ENCODE data around the gene PFN1. TPM values are rescaled to one million over a fixed set of nuclear protein-coding genes. Genes with fewer than 3 reads are reported as not detected.
"Not testable (repeated sequence)": the region's sequence is repeated elsewhere in the genome, so short reads cannot be mapped to it uniquely, and the experiment has no call there.

The PFN1 gene
- total RNA-seq, 1 experiment from 2014 or later: 1,459 TPM

GRCh38 chr17:4921320-4921719 is 27.0 kb downstream of the PFN1 start:
- intact Hi-C loops (cut with micrococcal nuclease; ENCODE audit: unreplicated experiment): no loop called here
- Histone ChIP-seq H4K20me1 (ENCODE audit: insufficient read depth) (no peaks in the 10 kb centered on the region), H3F3A (ENCODE audit: insufficient read depth, low read depth) (peaks cover 3% of the 10 kb centered on the region; the same call in 1 of the 2 replicates), H3K4me2 (no peak overlapping the region), H3K4me1 (replicated peaks; ENCODE audit: insufficient read depth) (no peaks in the 10 kb centered on the region), H3K4me3 (no peak overlapping the region), H3K27ac (no peak overlapping the region), H3K36me3 (ENCODE audit: low read depth) (no peaks in the 10 kb centered on the region), H3K27me3 (ENCODE audit: insufficient read depth, low read depth) (no peaks in the 10 kb centered on the region), H3K9me3 (ENCODE audit: insufficient read depth, low read depth) (no peaks in the 10 kb centered on the region), H3K79me2 (ENCODE audit: low read depth) (no peaks in the 10 kb centered on the region), H3K9me2 (ENCODE audit: insufficient read depth) (no peaks in the 10 kb centered on the region), H2AFZ (no peak overlapping the region)
- BruUV-seq (replicated peaks): no TSS peak
- ChIA-PET POLR2A (ENCODE audit: unreplicated experiment) (interaction anchor here (0.7 kb wide), 2 partner anchors 535 to 673 kb away, joined by 3 to 12 read pairs; no protein-coding TSS in a partner anchor), CTCF (interaction anchor here (0.6 kb wide), 1 partner anchor 44 kb away, joined by 4 read pairs; no protein-coding TSS in a partner anchor)
- DNase-seq: no peak
- TF ChIP-seq EZH2 (IDR thresholded peaks at IDR 0.05; ENCODE audit: low read depth): no peak
- TF ChIP-seq, protein P1, sequence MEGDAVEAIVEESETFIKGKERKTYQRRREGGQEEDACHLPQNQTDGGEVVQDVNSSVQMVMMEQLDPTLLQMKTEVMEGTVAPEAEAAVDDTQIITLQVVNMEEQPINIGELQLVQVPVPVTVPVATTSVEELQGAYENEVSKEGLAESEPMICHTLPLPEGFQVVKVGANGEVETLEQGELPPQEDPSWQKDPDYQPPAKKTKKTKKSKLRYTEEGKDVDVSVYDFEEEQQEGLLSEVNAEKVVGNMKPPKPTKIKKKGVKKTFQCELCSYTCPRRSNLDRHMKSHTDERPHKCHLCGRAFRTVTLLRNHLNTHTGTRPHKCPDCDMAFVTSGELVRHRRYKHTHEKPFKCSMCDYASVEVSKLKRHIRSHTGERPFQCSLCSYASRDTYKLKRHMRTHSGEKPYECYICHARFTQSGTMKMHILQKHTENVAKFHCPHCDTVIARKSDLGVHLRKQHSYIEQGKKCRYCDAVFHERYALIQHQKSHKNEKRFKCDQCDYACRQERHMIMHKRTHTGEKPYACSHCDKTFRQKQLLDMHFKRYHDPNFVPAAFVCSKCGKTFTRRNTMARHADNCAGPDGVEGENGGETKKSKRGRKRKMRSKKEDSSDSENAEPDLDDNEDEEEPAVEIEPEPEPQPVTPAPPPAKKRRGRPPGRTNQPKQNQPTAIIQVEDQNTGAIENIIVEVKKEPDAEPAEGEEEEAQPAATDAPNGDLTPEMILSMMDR (conservative IDR thresholded peaks at IDR 0.05): no peak

DNA sequence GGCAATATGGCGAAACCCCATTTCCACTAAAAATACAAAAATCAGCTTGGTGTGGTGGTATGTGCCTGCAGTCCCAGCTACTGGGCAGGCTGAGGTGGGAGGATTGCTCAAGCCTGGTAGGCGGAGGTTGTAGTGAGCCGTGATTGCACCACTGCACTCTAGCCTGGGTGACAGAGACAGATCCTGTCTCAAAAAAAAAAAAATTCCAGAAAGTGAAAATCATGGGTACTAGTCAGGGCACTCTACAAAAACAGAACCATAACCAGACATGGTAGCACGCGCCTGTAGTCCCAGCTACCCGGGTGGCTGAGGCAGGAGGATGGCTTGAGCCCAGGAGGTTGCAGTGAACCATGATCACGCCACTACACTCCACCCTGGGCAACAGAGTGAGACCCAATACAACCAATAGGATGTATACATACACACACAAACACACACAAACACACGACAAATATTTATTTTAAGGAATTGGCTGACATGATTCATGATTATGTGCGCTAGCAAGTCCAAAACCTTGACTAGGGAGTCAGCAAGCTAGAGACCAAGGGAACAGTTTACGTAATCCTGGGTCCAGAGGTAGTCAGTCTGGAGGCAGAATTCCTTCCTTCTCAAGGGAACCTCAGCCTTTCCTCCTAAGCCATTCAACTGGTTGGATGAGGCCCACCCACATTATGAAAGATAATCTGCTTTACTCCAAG is 27.8 kb downstream of the PFN1 start:
- ChIA-PET POLR2A (ENCODE audit: unreplicated experiment) (interaction anchor here (0.7 kb wide), 1 partner anchor 673 kb away, joined by 12 read pairs; no protein-coding TSS in a partner anchor), CTCF (no interaction called here)
- BruUV-seq (replicated peaks): no TSS peak

GRCh38 chr17:4919511-4920047 is 28.8 kb downstream of the PFN1 start:
- no peaks in the 10 kb centered on the region for H3K4me1 ChIP-seq (replicated peaks; ENCODE audit: insufficient read depth)
- peaks cover 3% of the 10 kb centered on the region; the same call in 1 of the 2 replicates for H3F3A ChIP-seq (ENCODE audit: insufficient read depth, low read depth)
- H3K79me2 ChIP-seq (ENCODE audit: low read depth): no peaks in the 10 kb centered on the region
- no peak for TF ChIP-seq EZH2 (IDR thresholded peaks at IDR 0.05; ENCODE audit: low read depth)
- TF ChIP-seq, protein P1 (conservative IDR thresholded peaks at IDR 0.05): no peak
- no peak overlapping the region for H3K4me3 ChIP-seq
- POLR2A ChIA-PET (ENCODE audit: unreplicated experiment): interaction anchor here (0.8 kb wide), 1 partner anchor 109 kb away, joined by 3 read pairs; no protein-coding TSS in a partner anchor
- DNase-seq: no peak
- H2AFZ ChIP-seq: no peak overlapping the region
- H3K9me3 ChIP-seq (ENCODE audit: insufficient read depth, low read depth): no peaks in the 10 kb centered on the region
- H3K4me2 ChIP-seq: no peak overlapping the region
- BruUV-seq (replicated peaks): no TSS peak
- no peaks in the 10 kb centered on the region for H3K27me3 ChIP-seq (ENCODE audit: insufficient read depth, low read depth)
- intact Hi-C loops (cut with micrococcal nuclease; ENCODE audit: unreplicated experiment): no loop called here
- no peak overlapping the region for H3K27ac ChIP-seq
- no peaks in the 10 kb centered on the region for H4K20me1 ChIP-seq (ENCODE audit: insufficient read depth)
- CTCF ChIA-PET: interaction anchor here (0.7 kb wide), 1 partner anchor 672 kb away, joined by 7 read pairs; no protein-coding TSS in a partner anchor
- H3K9me2 ChIP-seq (ENCODE audit: insufficient read depth): no peaks in the 10 kb centered on the region
- H3K36me3 ChIP-seq (ENCODE audit: low read depth): no peaks in the 10 kb centered on the region

More for the DNA sequence above, 27.8 kb downstream of the PFN1 start:
- intact Hi-C loops (cut with micrococcal nuclease; ENCODE audit: unreplicated experiment): no loop called here
- no peak overlapping the region for H3K4me2 ChIP-seq
- no peak overlapping the region for H3K27ac ChIP-seq
- no peaks in the 10 kb centered on the region for H3K9me3 ChIP-seq (ENCODE audit: insufficient read depth, low read depth)
- H3K36me3 ChIP-seq (ENCODE audit: low read depth): no peaks in the 10 kb centered on the region
- no peaks in the 10 kb centered on the region for H3K4me1 ChIP-seq (replicated peaks; ENCODE audit: insufficient read depth)
- TF ChIP-seq EZH2 (IDR thresholded peaks at IDR 0.05; ENCODE audit: low read depth): no peak
- TF ChIP-seq, protein P1 (conservative IDR thresholded peaks at IDR 0.05): no peak
- no peaks in the 10 kb centered on the region for H4K20me1 ChIP-seq (ENCODE audit: insufficient read depth)
- H2AFZ ChIP-seq: no peak overlapping the region
- no peaks in the 10 kb centered on the region for H3K27me3 ChIP-seq (ENCODE audit: insufficient read depth, low read depth)
- no peak overlapping the region for H3K4me3 ChIP-seq
- no peaks in the 10 kb centered on the region for H3K9me2 ChIP-seq (ENCODE audit: insufficient read depth)
- peaks cover 3% of the 10 kb centered on the region; the same call in 1 of the 2 replicates for H3F3A ChIP-seq (ENCODE audit: insufficient read depth, low read depth)
- no peak for DNase-seq
- H3K79me2 ChIP-seq (ENCODE audit: low read depth): no peaks in the 10 kb centered on the region

DNA sequence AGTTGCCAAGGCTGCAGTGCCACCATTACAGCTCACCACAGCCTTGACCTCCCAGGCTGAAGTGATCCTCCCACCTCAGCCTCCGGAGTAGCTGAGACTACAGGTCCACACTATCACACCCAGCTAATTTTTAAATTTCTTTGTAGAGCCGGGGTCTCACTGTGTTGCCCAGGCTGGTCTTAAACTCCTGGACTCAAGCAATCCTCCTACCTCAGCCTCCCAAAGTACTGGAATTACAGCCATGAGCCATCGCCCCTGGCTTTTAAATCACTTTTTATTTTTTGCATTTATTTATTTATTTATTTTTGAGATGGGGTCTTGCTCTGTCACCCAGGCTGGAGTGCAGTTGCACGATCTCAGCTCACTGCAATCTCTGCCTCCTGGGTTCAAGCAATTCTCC is 33.8 kb downstream of the PFN1 start:
- H3K9me2 ChIP-seq (ENCODE audit: insufficient read depth); H3K4me3 ChIP-seq; intact Hi-C loops (cut with micrococcal nuclease; ENCODE audit: unreplicated experiment); H3K27ac ChIP-seq; H3K4me2 ChIP-seq; H3K27me3 ChIP-seq (ENCODE audit: insufficient read depth, low read depth); CTCF ChIA-PET; H2AFZ ChIP-seq; H3K36me3 ChIP-seq (ENCODE audit: low read depth); H3K79me2 ChIP-seq (ENCODE audit: low read depth); DNase-seq; H3K4me1 ChIP-seq (replicated peaks; ENCODE audit: insufficient read depth); BruUV-seq (replicated peaks); H4K20me1 ChIP-seq (ENCODE audit: insufficient read depth); POLR2A ChIA-PET (ENCODE audit: unreplicated experiment); H3K9me3 ChIP-seq (ENCODE audit: insufficient read depth, low read depth): not testable (repeated sequence)
- peaks cover 11% of the 10 kb centered on the region; the same call in 1 of the 2 replicates for H3F3A ChIP-seq (ENCODE audit: insufficient read depth, low read depth)

Data from PC-9 (cell line).